NCI-H524 treated with DMSO at 0.1 percent for 48 hours (cell line): ENCODE results near the gene GMPR.
"Not testable (repeated sequence)": the region's sequence is repeated elsewhere in the genome, so short reads cannot be mapped to it uniquely, and the experiment has no call there.

ENCODE experiments used
- DNase-seq: peaks from one replicate; lab custom pipeline; 2025; lab: John Stamatoyannopoulos, UW

Gene GMPR

GRCh38 chr6:16225062-16225731 is 13.2 kb upstream of the GMPR start:
- not testable (repeated sequence) for DNase-seq

- not testable (repeated sequence) for DNase-seq
Observed at GRCh38 chr6:16226117-16227047, 12.0 kb upstream of the GMPR start.

GRCh38 chr6:16227048-16227562 is 11.3 kb upstream of the GMPR start:
- no peak for DNase-seq

DNA sequence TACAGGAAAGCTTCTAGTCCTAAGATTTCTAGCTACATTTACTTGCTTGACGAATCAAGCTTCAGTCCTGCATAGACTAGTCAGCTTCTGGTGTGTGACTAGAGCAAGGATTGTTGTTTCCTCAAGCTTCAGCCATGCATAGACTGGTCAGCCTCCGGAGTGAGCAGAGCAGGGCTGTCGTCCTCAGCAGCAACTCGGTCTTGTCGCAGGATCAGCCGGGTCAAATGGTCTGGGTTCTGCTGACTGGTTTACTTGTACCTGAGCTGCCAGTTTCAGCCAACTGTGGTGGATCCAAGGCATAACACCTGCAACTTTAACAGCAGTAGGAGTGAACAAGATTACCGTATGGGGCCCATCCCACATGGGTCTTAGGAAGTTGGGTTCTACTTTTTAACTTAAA is 10.8 kb upstream of the GMPR start:
- no peak for DNase-seq

- no peak for DNase-seq
Observed at GRCh38 chr6:16228043-16228442, 10.3 kb upstream of the GMPR start.

DNA sequence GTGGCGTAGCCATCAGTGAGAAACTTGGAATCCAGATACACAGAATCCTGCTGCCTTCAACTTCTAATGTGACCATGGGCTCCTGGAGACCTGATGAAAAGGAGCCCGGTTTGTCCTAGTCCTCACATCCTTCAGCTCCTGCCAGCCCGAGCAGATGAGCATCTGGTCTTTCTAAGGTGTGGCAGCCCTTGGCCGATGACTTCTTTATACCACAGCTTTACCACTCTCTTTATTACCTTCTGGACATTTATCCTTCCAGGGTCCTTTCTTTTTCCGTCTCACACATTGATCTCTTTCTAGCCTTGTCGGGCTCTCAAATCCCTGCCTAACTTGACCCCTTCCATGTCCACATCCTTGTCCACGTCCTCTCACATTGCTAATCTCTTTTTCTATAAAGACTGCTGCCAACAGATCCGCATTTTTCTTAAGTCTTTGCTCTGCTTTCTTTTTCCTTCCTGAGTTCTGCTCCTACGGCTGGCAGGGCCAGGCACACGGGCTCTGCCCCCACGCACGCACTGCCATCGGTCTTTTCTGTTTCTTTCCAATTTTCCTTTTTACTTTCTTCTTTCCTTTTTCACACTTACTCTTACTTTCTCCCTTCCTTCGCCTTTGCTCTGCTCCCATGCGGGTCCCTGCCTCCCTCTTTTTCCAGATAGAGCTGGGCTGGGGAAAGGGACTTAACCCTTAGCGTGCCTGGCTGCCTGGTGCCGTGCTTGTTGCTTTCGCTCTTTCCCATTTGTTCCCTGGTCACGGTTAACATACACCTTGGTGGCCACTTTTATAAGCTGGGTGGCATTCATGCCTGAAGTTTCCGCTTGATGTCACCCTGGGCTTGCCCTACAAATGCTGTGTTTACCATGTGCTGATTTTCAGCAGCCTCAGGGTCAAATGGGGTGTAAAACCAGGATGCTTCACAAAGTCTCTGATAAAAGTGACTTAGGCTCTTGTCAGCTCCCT is 9.4 kb upstream of the GMPR start:
- no peak for DNase-seq

DNA sequence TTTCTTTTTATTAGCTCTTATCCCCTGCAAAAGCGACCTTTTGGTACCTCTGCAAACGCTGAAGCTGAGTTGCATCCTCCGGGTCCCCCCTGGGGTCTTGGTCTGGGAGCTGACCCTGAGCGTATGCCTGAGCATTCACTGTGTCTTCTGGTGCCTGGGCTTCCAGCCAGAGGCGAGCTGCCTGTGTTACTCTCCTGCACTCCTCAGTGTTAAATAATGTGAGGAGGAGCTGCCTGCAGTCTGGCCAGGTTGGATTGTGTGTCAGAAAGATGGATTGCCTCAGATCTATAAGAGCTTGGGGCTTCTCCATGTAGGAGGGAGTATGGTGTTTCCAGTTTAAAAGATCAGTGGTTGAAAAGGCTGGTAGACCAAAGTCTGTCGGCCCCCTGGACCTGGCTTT is 8.7 kb upstream of the GMPR start:
- DNase-seq = no peak

DNA sequence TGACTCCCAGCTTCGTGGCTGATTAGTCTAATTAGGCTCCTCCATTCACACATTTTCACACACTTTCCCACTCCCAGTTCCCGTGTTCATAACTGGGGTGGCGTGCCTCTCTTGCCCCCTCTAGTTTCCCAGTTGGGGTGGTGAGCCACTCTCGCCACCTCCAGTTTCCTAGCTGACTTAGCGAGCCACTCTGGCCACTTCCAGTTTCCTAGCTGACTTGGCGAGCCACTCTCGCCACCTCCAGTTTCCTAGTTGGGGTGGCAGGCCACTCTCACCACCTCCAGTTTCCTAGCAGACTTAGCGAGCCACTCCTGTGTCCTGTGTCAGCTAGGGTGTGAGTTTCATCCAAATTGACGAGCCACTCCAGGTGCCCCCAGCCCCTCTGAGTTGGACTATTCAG is 7.4 kb upstream of the GMPR start:
- no peak for DNase-seq

- DNase-seq = no peak
Observed at GRCh38 chr6:16232086-16232485, 6.3 kb upstream of the GMPR start.

DNA sequence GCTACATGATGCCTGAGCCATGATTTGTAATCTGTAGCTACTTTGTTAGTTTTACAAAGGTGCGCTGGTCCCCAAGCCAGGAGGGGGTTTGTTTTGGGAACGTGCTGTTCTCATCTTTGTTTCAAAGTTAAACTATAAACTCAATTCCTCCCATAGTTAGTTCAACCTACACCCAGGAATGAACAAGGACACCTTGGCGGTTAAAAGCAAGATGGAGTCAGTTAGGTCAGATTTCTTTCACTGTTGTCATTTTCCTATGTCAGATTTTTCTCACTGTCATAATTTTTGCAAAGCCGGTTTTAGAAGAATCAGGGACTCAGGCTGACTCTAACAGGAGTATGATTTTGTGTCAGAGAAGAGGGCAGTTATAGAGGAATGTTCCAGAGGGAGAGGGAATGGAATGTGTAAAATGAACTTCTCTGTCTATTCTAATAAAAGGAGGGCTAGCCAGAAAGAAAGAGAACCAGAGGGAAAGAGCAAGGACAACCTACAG is 2.3 kb upstream of the GMPR start:
- DNase-seq = no peak

DNA sequence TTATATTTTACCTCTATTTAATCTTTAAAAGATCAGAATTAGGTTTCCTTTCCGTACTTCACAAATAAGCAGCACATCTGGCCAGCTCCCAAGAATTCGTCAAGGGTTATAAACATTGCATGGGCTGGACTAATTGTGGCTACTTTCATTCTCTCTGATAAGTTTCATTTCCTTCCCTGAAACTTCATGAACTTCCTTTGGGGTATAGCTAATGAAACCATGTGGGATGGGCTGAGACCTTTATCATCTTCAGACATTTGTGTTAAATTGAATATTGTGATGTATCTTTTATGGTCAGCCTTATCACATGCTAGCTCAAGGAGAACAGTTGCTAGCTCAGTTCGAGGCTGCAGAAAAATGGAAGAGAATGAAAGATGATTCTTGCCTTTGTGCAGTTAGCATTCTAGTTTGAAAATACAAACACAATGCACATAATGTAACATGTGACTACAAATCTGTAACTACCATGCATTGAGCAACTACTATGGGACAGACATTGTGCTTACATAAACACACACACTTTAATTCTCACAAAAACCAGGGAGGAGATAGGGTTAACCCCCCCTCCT is 1.7 kb upstream of the GMPR start:
- no peak for DNase-seq

DNA sequence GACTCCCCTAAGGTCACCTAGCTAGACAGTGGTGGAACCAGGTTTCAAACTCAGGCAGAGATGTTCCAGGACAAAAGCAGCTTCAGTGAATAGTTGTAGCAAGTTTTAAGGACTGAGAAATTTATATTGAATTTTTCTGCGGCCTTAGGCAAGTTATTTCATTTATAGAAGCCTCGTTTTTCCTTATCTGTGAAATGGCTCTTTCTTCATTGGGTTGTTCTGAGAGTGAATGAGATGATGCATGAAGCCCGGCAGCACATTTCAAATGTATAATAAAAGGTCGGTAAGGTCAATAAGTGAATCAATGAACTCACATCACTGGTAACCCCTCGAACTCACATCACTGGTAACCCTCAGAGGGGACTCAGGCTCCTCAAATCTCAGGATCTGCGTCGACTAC is 1.1 kb upstream of the GMPR start:
- DNase-seq = no peak

DNA sequence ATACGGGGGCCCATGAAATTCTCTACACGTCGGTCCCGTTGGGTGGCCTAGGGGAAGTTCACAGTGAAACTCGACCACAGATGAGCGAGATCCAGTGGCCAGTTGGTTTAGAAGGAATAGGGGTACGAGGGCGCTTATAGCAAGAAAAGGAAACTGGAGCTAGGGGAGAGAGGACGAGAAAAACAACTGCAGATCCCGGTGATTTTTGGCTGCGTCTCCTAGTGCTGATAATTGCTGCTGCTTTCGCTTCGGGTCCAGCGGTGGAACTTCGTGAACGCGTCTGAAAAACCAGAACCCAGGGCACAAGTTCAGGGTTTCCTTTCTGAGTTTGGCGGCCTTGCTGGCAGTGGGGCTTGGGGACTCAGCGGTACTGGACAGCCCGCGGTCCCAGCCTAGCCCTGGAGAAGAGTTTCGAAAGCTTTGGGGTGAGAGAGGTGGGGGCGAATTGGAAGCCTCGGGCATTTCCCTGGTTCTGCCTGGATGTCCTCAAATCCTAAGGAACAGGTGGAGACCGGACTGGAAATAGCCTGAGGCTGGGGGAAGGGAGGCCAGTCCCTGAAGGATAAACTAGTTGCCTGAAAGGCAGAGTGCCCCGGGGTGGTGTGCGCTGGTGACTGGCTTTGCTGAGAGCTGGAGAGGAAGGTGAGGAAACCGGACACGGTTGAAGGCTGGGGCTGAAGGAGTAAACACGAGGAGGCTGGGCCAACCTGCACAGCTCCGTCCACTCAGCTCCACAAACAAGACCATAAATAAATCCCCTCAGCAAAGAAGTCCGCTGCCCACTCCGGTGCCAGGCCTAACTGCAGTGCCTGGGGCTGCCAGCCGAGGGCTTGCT is 793 bp downstream of the GMPR start:
- peak; percentile 30 for DNase-seq

DNA sequence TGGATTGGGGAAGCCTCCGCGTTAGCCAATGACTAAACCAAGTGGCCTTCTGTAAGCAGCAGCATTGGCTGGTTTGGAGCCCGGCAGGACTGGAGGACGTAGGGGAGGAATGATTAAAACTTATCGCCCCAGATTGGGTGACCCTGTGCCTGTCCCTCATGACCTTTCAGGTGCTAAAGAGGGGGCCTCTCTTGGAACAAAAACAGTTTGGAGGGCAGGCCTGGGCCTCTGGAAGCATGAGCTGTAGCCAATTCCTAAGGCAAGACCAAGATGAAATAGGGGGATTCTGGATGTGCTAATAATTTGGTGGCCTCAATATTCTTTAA is 1.4 kb downstream of the GMPR start:
- DNase-seq = no peak

- no peak for DNase-seq
Observed at GRCh38 chr6:16240589-16241320, 2.4 kb downstream of the GMPR start.

GRCh38 chr6:16241321-16241689 is 2.9 kb downstream of the GMPR start:
- no peak for DNase-seq

- no peak for DNase-seq
Observed at GRCh38 chr6:16243055-16243454, 4.7 kb downstream of the GMPR start.

DNA sequence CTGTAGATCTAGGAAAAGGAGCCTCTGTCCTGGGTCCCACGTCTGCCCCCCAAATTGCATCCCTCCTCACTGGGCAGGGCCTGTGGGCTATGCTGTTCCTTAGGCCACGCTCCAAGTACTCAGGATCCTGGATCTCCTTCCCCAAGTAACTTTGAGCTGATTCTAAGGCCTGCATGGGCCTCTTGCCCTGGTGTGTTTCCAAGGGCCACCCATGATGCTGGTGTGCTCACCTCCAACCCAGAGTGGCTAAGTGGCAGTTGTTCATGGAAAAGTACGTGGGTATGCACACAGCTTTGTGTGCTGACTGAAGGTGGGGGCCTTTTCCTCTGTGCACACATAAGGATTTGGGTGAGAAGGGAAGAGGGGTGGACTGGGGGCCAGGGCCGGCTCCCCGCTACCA is 5.3 kb downstream of the GMPR start:
- no peak for DNase-seq

DNA sequence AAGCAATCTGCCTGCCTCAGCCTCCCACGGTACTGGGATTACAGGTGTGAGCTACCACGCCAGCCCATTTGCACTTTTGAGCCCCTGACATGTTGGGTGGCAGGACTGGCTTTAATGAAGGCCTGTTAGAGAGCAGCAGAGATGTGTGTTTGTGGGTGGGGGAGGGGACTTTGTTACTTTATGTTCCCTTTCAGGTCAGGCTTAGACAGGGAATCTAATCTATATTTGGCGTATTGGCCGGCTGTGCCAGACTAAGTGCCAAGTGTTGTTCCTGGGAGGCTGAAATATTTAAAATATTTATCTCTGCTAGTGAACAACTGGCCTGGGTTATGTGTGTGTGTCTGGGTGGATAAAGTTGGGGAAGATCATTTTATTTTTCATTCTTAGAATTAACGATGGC is 6.1 kb downstream of the GMPR start:
- DNase-seq = no peak

- no peak for DNase-seq
Observed at GRCh38 chr6:16244869-16245451, 6.6 kb downstream of the GMPR start.
